Fibroblast of skin of scalp (primary cell): ENCODE measurements around the gene POLD1. TPM values are rescaled to one million over a fixed set of nuclear protein-coding genes. Genes with fewer than 3 reads are reported as not detected.
"Not testable (repeated sequence)": the region's sequence is repeated elsewhere in the genome, so short reads cannot be mapped to it uniquely, and the experiment has no call there.

Experiments used
- DNase-seq: peaks from one replicate; pipeline ENCODE4 v3.0.0-alpha.2; 2013
- polyA plus RNA-seq, 2 experiments: library from polyadenylated mRNA; unstranded; fragments of 120-200 nt; gene quantifications; one replicate each; pipeline ENCODE4 v1.2.1, GENCODE V29; 2013; ENCODE audit not compliant: insufficient read length in 2 of 2

Gene POLD1
- polyA plus RNA-seq (2013, experiment 1 of 2; ENCODE audit: insufficient read length), result 25.2 TPM
- polyA plus RNA-seq (2013, experiment 2 of 2; ENCODE audit: insufficient read length), result 21.9 TPM

- peak; percentile 96 for DNase-seq
These were observed at the start of gene POLD1 for GRCh38 chr19:50383852-50384684. Gene POLD1 (plus strand): TSS chr19:50384347. CDS start chr19:50398852, 14,505 bp downstream.

- no peak for DNase-seq
These were observed 49.3 kb upstream of the POLD1 start for GRCh38 chr19:50334741-50335421.

- DNase-seq, result not testable (repeated sequence)
These were observed 47.1 kb upstream of the POLD1 start for GRCh38 chr19:50337031-50337430.

DNA sequence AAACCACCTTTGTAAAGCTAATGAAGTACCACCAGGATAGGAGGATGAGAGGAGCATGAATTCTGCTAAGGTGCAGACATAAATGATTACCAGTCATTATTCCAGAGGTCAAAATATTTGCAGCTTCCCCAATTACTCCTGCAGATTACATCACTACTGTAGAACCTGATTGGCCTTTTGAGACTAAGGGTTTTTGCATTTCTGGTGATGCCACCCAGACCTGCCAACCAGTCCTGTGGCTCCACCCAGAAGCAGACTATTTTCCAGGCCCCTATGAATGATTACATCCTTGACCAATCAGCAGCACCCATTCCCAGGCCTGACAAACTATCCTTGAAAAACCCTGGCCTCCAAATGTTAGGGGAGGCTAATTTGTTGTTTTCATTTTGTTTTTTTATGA lies 43.8 kb upstream of the POLD1 start:
- no peak for DNase-seq

DNA sequence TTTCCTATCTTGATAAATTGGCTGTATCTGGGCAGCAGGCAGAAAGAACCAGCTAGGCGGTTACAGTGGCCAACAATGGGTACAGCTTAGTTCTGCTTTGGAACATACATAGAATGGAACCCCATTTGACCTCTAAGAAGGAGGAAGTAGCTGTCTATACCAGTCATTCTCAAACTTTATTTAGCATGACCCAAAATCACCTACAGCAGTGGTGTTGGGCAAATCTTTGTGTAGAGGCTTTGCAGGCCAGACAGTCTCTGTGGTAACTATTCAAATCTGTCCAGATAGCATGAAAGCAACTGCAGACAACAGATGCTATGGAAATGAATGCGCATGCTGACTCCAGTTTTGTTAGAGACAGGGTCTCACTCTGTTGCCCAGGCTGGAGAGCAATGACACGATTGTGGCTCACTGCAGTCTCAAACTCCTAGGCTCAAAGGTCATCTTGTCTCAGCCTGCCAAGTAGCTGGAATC lies 43.0 kb upstream of the POLD1 start:
- no peak for DNase-seq

DNA sequence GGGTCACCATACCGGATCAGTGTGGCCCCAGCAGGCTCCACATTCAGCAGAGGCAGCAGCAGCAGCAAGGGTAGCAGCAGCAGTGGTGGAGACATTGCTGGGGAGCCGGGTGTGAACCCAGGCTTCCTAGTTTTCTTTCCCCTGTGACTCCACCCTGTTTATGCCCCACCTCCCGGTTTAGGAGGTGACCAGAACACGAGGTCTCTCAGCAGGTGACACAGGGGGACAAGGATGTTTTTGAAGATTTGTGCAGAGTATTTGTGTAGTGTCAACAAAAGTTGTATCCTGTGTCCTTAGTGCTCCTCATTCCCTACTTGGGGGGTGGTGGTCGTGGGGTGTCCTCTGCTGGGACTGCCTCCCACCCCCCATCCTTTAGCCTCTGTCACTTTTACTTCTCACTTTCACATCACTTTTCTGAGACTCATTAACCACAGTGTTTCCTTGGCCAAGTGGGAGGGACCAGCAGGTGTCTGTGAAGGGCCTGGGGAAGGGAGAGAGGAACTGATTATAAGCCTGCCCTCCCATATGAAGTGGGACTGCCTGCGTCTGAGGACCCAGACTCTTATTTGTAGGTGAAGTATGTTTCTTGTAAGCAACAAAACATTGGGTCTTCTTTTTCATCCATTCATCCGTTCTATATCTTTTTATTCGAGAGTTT lies 39.4 kb upstream of the POLD1 start:
- DNase-seq, result no peak

DNA sequence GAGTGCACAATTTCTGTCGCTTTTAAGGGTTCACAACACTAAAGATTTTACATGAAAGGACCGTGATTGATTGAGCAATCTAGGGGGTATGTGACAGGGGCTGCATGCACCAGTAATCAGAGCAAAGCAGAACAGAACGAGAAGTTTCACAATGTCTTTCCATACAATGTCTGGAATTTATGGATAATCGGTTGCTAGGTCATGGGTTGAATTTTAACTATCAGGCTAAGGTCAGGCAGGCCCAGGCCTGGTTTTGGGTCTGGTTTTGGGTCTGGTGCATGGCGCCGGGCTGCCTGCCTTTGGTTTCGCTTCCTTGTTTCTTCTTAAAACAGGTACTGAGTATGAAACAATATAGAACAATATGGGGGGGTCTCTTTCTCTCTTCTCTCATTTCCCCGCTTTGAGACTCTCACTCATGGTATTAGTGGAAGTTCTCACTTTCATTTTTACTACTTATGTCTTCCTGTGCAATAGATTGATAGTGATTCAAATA lies 37.0 kb upstream of the POLD1 start:
- DNase-seq, result not testable (repeated sequence)

- DNase-seq, result no peak
These were observed 34.7 kb upstream of the POLD1 start for GRCh38 chr19:50349277-50350057.

DNA sequence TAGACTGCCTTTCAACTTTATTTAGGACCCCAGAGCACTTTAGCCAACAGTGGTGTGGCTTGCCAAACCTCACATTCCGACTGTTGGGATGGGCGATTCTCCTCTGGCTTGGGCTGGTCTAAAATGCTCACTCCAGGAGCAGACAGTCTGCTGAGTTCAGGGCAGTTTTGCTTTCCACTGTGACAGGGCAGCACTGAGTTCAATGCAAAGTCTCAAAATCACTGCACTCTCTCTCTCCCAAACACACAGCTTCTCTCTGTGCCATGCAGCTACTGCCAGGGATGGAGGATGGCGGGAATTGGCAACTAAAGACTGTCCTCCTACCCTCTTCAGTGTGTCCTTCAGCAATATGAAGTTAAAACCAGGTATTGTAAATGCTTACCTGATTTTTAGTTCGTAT lies 31.9 kb upstream of the POLD1 start:
- DNase-seq, result no peak

DNA sequence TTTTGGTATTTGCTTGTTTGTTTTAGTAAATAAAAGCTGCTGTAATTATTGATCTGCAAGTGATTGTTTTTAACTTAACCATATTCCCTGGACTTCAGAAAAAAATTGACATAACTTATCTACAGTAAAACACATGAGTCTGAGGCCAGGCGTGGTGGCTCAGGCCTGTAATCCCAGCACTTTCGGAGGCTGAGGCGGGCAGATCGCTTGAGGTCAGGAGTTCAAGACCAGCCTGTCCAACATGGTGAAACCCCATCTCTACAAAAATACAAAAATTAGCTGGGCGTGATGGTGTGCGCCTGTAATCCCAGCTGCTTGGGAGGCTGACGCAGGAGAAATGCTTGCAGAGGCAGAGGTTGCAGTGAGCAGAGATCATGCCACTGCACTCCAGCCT lies 30.7 kb upstream of the POLD1 start:
- DNase-seq, result not testable (repeated sequence)

DNA sequence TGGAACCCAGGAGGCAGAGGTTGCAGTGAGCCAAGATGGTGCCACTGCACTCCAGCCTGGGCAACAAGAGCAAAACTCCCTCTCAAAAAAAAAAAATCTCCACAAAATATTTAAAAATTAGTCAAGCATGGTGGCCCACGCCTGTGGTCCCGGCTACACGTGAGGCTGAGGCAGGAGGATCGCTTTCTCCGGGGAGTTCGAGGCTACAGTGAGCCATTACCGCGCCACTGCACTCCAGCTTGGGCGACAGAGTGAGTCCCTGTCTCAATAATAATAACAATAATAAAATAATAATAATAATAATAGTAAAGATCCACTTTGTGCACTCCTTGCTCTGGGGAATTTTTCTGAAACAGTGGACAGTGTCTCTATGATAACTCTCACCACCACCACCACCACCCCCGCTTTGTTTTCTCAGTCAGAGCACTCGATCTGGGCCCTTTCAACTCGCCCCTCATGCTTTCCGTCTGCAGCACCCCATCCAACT lies 27.4 kb upstream of the POLD1 start:
- no peak for DNase-seq

DNA sequence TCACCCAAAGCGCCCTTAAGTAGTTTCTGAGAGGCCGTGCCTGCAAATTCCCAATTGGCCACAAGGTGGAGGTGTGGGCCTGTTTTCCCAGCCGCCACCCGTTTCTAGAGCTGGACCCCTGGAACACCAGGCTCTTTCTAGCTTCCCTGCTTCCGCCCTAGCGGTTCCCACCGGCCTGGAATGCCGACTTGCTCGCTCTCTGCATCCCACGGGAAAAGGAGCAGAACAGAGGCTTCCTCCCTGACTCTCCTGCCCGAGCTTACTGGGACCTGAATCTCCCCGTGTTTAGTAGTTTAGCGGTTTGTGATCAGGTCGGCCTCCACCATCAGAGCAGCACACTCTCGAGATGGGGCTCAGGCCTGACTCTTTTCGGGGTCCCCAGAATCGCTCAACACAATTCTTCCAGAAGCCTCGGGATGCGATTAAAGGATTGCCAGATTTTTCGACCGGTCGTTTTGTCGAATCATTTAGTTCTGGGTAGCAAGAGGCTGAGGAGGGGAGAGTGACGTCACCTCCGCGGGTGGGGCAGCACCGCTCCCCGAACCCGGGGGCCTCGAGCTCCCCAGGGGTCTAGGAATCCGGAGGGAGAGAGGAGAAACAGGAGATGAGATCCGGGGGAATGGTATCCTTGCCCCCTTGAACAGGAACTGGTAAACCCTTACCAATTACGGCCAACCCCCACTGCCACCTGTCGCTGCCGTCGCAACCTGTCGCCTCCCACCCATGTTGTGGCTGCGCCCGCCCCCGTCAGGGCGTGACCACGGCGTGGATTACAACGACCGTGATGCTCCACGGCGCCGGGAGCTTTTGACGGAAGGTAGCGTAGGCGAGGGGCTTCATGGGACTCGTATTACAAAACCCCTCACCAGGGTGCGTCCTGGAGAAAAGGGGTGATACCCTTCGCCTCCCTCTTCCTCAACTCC lies 26.7 kb upstream of the POLD1 start:
- DNase-seq, result peak; percentile 73

DNA sequence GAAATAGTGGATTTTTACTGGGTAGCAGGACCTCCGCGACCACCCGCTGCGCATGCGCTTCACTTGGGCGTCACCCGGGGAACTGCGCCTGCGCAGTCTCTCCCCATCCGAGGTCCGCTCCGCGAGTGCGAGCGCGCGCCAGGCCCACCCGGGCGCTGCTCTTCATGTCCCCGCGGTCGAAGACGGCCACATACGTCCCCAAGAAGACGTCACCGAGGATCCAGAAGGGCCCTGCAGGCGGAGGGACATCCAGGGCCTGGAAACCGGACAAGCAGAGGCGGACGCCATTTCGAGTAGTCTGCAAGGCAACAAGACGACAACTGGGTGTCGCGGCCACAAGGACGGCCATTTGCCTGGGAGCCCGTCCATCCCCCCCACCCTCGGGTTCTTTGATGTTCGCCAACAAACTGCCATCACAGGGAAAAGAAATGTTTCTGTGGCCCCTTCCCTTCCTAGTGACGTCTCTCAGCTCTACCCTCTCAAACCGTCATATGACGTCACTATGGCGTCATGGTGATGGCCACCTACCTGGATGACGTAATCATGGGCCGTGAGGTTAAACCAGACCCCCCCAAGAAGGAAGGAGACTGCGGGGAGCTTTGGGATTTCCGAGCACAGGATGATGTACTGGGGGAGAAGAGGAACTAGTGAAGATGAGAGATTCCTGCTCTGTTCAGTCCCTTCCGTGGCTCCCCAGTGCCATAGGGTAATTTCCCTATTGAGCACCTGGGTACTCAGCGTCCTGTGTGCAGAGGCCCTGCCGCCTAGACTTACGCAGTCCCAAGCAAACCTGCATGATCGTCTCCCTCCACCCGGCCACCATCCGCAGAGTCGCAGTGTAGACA lies 25.4 kb upstream of the POLD1 start:
- DNase-seq, result peak; percentile 66

GRCh38 chr19:50359328-50359818 lies 24.8 kb upstream of the POLD1 start:
- no peak for DNase-seq

- DNase-seq, result no peak
These were observed 22.7 kb upstream of the POLD1 start for GRCh38 chr19:50361290-50362029.

GRCh38 chr19:50362030-50362412 lies 22.1 kb upstream of the POLD1 start:
- DNase-seq, result no peak

DNA sequence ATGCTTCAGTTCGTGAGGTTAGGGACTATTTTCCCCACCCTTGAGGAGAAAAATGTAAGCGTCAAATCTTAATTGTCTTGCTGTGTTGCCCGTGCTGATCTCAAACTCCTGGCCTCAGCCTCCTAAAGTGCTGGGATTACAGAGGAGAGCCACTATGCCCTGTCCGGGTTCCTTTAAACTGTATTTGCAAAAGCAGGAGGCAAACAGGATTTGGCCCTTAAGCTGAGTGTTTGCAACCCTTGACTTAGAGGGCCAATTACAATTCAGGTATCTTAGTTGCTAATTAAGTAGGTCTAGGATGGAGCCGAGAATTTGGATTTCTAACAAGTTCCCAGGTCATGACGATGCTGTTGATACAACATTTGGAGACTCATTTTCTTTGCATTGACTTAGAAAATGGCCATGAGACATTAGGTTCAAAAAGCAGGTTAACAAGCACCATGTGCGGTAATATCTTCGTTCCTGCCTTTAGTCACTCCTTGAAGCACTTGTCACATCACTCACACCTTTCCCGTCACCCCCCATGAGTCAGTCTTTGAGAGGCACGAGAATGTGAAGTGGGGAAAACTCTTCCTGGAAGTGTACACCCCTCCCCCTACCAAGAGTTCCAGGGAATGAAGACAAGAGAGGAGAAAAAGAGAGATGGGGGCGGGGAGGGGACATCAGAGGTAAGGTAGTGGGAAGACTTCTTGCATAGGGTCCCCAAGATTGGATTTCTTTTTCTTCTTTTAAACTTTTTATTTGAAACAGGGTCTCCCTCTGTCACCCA lies 21.3 kb upstream of the POLD1 start:
- no peak for DNase-seq
